Progenitor cell of endocrine pancreas (in vitro differentiated cells): ENCODE data around the gene CDKL5. TPM values are rescaled to one million over a fixed set of nuclear protein-coding genes. Genes with fewer than 3 reads are reported as not detected.
"Not testable (repeated sequence)": the region's sequence is repeated elsewhere in the genome, so short reads cannot be mapped to it uniquely, and the experiment has no call there.

Experiments
- DNase-seq: peaks from one replicate; pipeline ENCODE4 v3.0.0; 2021; ENCODE audit warnings: low spot score; ENCODE audit not compliant: unreplicated experiment
- H3K27ac Mint-ChIP-seq: 2 replicates; pipeline ENCODE4 v1.8.0; 2021; ENCODE audit warnings: mild to moderate bottlenecking, moderate library complexity, mixed read lengths
- H3K27me3 Mint-ChIP-seq: 2 replicates; pipeline ENCODE4 v1.8.0; 2021; ENCODE audit warnings: mixed read lengths
- H3K36me3 Mint-ChIP-seq: 2 replicates; pipeline ENCODE4 v1.8.0; 2022; ENCODE audit warnings: mixed read lengths; ENCODE audit not compliant: insufficient read depth
- H3K4me1 Mint-ChIP-seq: 2 replicates; pipeline ENCODE4 v1.8.0; 2021; ENCODE audit warnings: low read depth, mixed read lengths
- H3K4me3 Mint-ChIP-seq: 2 replicates; pipeline ENCODE4 v1.8.0; 2021; ENCODE audit warnings: low read depth, mild to moderate bottlenecking, moderate library complexity, mixed read lengths
- H3K9me3 Mint-ChIP-seq: 2 replicates; pipeline ENCODE4 v1.8.0; 2021; ENCODE audit warnings: low read depth, mixed read lengths
- total RNA-seq: library from RNA; stranded (reverse); gene quantifications from 2 replicates; pipeline ENCODE4 v1.2.1, GENCODE V29; 2021
- TF ChIP-seq, protein P1 (sequence below): fragments of 200-600 bp; sonication (generic); IDR thresholded peaks from one replicate; pipeline ENCODE4 v1.5.0; 2021; ENCODE audit warnings: antibody characterized with exemption, mild to moderate bottlenecking; ENCODE audit not compliant: unreplicated experiment

CDKL5 gene
- total RNA-seq, 1 donor from 2014 or later, result 21.9 TPM

DNA sequence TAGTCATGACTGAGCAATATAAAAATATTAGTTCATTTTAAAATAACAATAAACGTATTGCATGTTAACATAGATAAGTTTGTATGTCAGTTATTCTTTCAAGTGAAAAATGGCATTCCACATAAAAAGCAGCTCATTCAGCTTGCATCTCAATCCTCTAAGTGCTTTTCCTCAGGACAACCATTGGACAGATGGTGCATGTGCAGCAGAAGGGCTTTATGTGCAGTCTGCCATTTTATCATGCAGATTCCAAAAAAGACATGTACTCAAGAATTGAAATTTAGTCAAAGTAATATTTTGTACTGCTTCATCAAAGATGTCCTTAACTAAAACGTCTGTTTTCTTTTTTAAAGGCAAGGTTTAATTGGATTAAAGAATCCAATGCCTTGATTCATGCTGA lies 153.1 kb downstream of the CDKL5 start:
- Mint-ChIP-seq H3K9me3 (peaks cover 2% of the 10 kb centered on the region), H3K27ac (no peak overlapping the region), H3K4me1 (no peaks in the 10 kb centered on the region), H3K36me3 (peaks cover 2% of the 10 kb centered on the region), H3K27me3 (no peaks in the 10 kb centered on the region), H3K4me3 (no peak overlapping the region)
- no peak for DNase-seq
- TF ChIP-seq, protein P1, sequence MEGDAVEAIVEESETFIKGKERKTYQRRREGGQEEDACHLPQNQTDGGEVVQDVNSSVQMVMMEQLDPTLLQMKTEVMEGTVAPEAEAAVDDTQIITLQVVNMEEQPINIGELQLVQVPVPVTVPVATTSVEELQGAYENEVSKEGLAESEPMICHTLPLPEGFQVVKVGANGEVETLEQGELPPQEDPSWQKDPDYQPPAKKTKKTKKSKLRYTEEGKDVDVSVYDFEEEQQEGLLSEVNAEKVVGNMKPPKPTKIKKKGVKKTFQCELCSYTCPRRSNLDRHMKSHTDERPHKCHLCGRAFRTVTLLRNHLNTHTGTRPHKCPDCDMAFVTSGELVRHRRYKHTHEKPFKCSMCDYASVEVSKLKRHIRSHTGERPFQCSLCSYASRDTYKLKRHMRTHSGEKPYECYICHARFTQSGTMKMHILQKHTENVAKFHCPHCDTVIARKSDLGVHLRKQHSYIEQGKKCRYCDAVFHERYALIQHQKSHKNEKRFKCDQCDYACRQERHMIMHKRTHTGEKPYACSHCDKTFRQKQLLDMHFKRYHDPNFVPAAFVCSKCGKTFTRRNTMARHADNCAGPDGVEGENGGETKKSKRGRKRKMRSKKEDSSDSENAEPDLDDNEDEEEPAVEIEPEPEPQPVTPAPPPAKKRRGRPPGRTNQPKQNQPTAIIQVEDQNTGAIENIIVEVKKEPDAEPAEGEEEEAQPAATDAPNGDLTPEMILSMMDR, result no peak

DNA sequence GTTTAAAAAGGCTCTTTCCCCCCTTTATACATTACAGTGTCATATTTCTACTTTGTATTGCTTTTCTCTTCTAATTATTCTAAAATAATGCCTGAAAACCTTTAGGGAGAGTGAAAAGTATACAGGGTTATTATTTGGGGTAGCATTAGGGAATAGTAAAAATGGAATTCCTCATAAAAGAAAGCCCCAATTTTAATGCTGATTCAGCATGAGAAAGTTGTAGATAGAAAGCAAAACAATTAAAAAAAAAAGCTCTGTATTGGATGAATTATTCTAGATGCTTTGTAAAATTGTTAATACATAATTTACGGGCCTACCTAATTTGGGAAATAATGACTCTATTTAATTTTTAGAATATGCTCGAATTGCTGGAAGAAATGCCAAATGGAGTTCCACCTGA lies 154.1 kb downstream of the CDKL5 start:
- TF ChIP-seq, protein P1, result no peak
- no peaks in the 10 kb centered on the region for H3K27me3 Mint-ChIP-seq
- H3K36me3 Mint-ChIP-seq, result peaks cover 4% of the 10 kb centered on the region
- no peak for DNase-seq
- no peak overlapping the region for H3K27ac Mint-ChIP-seq
- peaks cover 3% of the 10 kb centered on the region for H3K9me3 Mint-ChIP-seq
- H3K4me3 Mint-ChIP-seq, result no peak overlapping the region
- H3K4me1 Mint-ChIP-seq, result no peaks in the 10 kb centered on the region

DNA sequence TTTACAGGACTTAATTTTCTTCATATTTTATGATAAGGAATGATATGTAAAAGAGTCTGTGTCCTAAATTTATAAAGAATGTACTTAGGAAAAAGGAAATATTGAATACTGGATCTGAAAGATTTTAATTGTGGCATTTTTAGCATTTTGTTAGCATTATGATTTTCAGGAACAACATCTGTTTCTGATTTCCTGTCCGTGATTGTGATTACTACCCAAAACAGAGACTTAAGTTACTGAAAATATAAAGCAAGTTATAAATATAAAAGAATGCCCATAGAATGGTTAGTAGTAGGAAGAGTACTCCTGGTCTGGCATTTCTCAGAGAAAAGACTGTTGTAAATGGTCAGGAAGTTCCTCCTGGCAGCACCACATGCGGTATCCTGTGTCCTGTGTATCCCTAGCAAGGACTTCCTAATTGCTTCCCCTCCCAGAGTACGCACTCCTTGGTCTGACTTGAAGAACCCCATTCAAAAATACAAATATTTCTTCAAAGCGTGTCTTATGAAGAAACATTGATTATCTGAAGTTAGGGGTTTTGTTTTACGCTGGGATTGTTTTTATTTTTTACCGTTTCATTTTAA lies 157.6 kb downstream of the CDKL5 start:
- TF ChIP-seq, protein P1, result no peak
- Mint-ChIP-seq H3K4me3 (no peak overlapping the region), H3K36me3 (peaks cover 4% of the 10 kb centered on the region), H3K27me3 (no peaks in the 10 kb centered on the region), H3K9me3 (peaks cover 3% of the 10 kb centered on the region), H3K4me1 (no peaks in the 10 kb centered on the region), H3K27ac (no peak overlapping the region)
- no peak for DNase-seq

DNA sequence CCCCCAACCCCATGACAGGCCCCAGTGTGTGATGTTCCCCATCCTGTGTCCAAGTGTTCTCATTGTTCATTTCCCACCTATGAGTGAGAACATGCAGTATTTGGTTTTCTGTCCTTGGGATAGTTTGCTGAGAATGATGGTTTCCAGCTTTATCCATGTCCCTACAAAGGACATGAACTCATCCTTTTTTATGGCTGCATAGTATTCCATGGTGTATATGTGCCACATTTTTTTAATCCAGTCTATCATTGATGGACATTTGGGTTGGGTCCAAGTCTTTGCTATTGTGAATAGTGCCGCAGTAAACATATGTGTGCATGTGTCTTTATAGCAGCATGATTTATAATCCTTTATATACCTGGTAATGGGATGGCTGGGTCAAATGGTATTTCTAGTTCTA lies 163.9 kb downstream of the CDKL5 start:
- H3K4me1 Mint-ChIP-seq, H3K27ac Mint-ChIP-seq, DNase-seq, H3K4me3 Mint-ChIP-seq, H3K27me3 Mint-ChIP-seq: not testable (repeated sequence)
- Mint-ChIP-seq H3K9me3 (peaks cover 19% of the 10 kb centered on the region), H3K36me3 (peaks cover 15% of the 10 kb centered on the region)

DNA sequence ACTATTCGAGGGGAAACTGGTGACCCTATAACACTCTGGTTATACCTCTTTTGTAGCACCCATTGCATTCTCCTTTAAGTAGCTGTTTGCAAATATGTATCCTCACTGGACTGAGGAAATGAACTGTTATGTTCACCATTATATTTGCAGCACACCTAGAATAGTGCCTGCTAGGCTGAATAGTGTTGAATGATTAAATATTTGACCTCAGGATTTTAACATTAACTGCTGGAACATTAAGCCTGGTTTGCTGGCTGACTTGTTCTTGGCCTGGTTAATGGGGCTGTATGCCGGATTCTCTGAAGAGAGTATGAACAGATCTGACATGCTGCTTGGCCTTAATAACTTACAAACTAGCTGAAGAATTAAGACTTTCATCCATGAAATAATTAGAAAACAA lies 166.4 kb downstream of the CDKL5 start:
- Mint-ChIP-seq H3K4me3 (no peak overlapping the region), H3K9me3 (peaks cover 22% of the 10 kb centered on the region), H3K27me3 (no peaks in the 10 kb centered on the region), H3K36me3 (peaks cover 17% of the 10 kb centered on the region), H3K27ac (no peak overlapping the region), H3K4me1 (peaks cover 11% of the 10 kb centered on the region)
- TF ChIP-seq, protein P1, result no peak
- DNase-seq, result no peak

DNA sequence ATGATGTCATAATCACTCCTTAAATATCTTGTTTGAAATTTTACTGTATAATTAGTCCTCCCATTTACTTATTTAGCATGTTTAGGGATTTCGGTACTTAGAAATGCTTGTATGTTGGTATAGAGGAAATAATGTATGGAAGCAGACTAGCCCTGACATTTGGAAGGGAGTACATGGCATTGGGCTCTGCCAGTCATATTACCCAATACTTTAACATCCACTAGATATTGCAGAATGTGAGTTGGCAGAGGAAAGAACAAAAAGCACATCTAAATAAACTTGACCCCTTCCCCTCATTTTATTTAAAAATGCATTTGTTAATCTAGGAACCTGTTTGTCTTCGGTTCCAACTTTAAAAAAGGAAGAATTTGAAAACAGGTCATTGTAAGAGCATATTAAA lies 168.7 kb downstream of the CDKL5 start:
- H3K36me3 Mint-ChIP-seq, result peaks cover 16% of the 10 kb centered on the region
- no peak for DNase-seq
- peaks cover 11% of the 10 kb centered on the region for H3K4me1 Mint-ChIP-seq
- no peak overlapping the region for H3K4me3 Mint-ChIP-seq
- TF ChIP-seq, protein P1, result no peak
- no peak overlapping the region for H3K27ac Mint-ChIP-seq
- H3K9me3 Mint-ChIP-seq, result peaks cover 25% of the 10 kb centered on the region
- no peaks in the 10 kb centered on the region for H3K27me3 Mint-ChIP-seq
